Measurements from ENCODE around the gene TUBGCP3. TPM values are rescaled to one million over a fixed set of nuclear protein-coding genes. Genes with fewer than 3 reads are reported as not detected.

TUBGCP3 gene
- total RNA-seq, 1 donor, result 17.0 TPM

DNA sequence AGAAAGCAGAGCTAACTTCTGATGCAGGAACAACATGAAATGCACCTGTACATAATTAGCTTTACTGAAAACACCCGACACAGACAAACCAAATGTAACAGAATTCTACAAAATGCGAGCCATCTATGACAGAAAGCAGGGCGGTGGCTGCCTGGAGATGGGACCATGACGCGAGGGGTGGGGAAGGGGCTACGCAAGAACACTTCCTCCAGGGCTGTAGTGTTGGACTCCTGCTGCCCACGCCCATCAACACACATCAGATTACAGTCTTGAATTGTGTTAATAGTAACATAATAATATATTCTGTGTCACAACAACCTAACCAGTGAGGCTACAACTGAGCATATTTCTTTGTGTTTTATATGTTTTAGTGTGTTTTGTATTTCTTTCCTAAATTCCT lies 108.6 kb downstream of the TUBGCP3 start:
- Histone ChIP-seq H3K4me1 (ENCODE audit: insufficient read depth, low read length) (no peaks in the 10 kb centered on the region), H3K9me3 (ENCODE audit: low read depth, low read length) (no peaks in the 10 kb centered on the region), H3K79me2 (ENCODE audit: insufficient read depth, low read length) (no peaks in the 10 kb centered on the region), H3K4me3 (ENCODE audit: insufficient read depth, low read length) (no peak overlapping the region), H3K27ac (ENCODE audit: low read depth, low read length) (no peak overlapping the region), H3K4me2 (ENCODE audit: insufficient read depth, low read length) (no peak overlapping the region), H3K36me3 (ENCODE audit: insufficient read depth, low read length) (no peaks in the 10 kb centered on the region), H2AFZ (ENCODE audit: low read length) (no peak overlapping the region), H3K27me3 (ENCODE audit: insufficient read depth, low read length) (no peaks in the 10 kb centered on the region), H4K20me1 (ENCODE audit: insufficient read depth, low read length) (no peaks in the 10 kb centered on the region)
- TF ChIP-seq, protein P1, sequence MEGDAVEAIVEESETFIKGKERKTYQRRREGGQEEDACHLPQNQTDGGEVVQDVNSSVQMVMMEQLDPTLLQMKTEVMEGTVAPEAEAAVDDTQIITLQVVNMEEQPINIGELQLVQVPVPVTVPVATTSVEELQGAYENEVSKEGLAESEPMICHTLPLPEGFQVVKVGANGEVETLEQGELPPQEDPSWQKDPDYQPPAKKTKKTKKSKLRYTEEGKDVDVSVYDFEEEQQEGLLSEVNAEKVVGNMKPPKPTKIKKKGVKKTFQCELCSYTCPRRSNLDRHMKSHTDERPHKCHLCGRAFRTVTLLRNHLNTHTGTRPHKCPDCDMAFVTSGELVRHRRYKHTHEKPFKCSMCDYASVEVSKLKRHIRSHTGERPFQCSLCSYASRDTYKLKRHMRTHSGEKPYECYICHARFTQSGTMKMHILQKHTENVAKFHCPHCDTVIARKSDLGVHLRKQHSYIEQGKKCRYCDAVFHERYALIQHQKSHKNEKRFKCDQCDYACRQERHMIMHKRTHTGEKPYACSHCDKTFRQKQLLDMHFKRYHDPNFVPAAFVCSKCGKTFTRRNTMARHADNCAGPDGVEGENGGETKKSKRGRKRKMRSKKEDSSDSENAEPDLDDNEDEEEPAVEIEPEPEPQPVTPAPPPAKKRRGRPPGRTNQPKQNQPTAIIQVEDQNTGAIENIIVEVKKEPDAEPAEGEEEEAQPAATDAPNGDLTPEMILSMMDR (IDR thresholded peaks at IDR 0.05; ENCODE audit: extremely low read depth, low read depth, low read length), result no peak
- DNase-seq (ENCODE audit: insufficient read length, low spot score, missing footprints), result no peak

DNA sequence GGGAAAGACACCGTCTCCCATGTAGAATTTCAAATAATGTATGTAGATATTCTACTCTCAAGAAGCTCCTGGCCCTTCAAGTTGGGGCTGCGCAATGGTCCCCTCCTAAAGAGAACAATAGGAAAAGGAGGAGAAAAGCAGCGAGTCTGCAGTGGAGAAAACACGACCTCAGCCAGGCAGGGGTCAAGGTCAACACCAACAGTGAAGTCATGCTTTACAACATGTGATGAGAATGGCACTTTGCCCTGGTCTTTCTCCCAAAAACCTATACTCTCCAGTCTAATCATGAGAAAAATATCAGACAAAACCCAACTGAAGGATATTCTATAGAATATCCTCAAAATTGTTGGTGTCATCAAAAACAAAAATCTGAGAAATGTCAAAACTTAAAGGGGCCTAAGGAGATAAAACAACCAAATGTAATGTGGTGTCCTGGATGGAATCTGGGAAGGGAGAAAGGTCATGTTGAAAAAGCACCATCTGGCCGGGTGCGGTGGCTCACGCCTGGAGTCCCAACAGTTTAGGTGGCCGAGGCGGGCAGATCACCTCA lies 110.8 kb downstream of the TUBGCP3 start:
- no peak for DNase-seq (ENCODE audit: insufficient read length, low spot score, missing footprints)
- no peak overlapping the region for H2AFZ ChIP-seq (ENCODE audit: low read length)

GRCh38 chr13:112475889-112476288 lies 112.1 kb downstream of the TUBGCP3 start:
- DNase-seq (ENCODE audit: insufficient read length, low spot score, missing footprints), result no peak
- no peaks in the 10 kb centered on the region for H3K27me3 ChIP-seq (ENCODE audit: insufficient read depth, low read length)
- H4K20me1 ChIP-seq (ENCODE audit: insufficient read depth, low read length), result no peaks in the 10 kb centered on the region
- no peaks in the 10 kb centered on the region for H3K4me1 ChIP-seq (ENCODE audit: insufficient read depth, low read length)
- H3K36me3 ChIP-seq (ENCODE audit: insufficient read depth, low read length), result no peaks in the 10 kb centered on the region
- H3K4me2 ChIP-seq (ENCODE audit: insufficient read depth, low read length), result no peak overlapping the region
- no peak overlapping the region for H3K27ac ChIP-seq (ENCODE audit: low read depth, low read length)
- TF ChIP-seq, protein P1 (IDR thresholded peaks at IDR 0.05; ENCODE audit: extremely low read depth, low read depth, low read length), result no peak
- no peaks in the 10 kb centered on the region for H3K9me3 ChIP-seq (ENCODE audit: low read depth, low read length)
- H3K4me3 ChIP-seq (ENCODE audit: insufficient read depth, low read length), result no peak overlapping the region
- H2AFZ ChIP-seq (ENCODE audit: low read length), result no peak overlapping the region
- no peaks in the 10 kb centered on the region for H3K79me2 ChIP-seq (ENCODE audit: insufficient read depth, low read length)

More for the DNA sequence above, 110.8 kb downstream of the TUBGCP3 start:
- TF ChIP-seq, protein P1 (IDR thresholded peaks at IDR 0.05; ENCODE audit: extremely low read depth, low read depth, low read length), result no peak
- no peaks in the 10 kb centered on the region for H3K36me3 ChIP-seq (ENCODE audit: insufficient read depth, low read length)
- H3K79me2 ChIP-seq (ENCODE audit: insufficient read depth, low read length), result no peaks in the 10 kb centered on the region
- H3K9me3 ChIP-seq (ENCODE audit: low read depth, low read length), result no peaks in the 10 kb centered on the region
- H3K4me3 ChIP-seq (ENCODE audit: insufficient read depth, low read length), result no peak overlapping the region
- no peak overlapping the region for H3K27ac ChIP-seq (ENCODE audit: low read depth, low read length)
- no peaks in the 10 kb centered on the region for H3K27me3 ChIP-seq (ENCODE audit: insufficient read depth, low read length)
- no peak overlapping the region for H3K4me2 ChIP-seq (ENCODE audit: insufficient read depth, low read length)
- no peaks in the 10 kb centered on the region for H3K4me1 ChIP-seq (ENCODE audit: insufficient read depth, low read length)
- H4K20me1 ChIP-seq (ENCODE audit: insufficient read depth, low read length), result no peaks in the 10 kb centered on the region

- Histone ChIP-seq H3K4me3 (ENCODE audit: insufficient read depth, low read length) (no peak overlapping the region), H2AFZ (ENCODE audit: low read length) (no peak overlapping the region), H4K20me1 (ENCODE audit: insufficient read depth, low read length) (no peaks in the 10 kb centered on the region), H3K27ac (ENCODE audit: low read depth, low read length) (no peak overlapping the region), H3K79me2 (ENCODE audit: insufficient read depth, low read length) (no peaks in the 10 kb centered on the region), H3K4me1 (ENCODE audit: insufficient read depth, low read length) (no peaks in the 10 kb centered on the region), H3K36me3 (ENCODE audit: insufficient read depth, low read length) (no peaks in the 10 kb centered on the region), H3K9me3 (ENCODE audit: low read depth, low read length) (no peaks in the 10 kb centered on the region), H3K4me2 (ENCODE audit: insufficient read depth, low read length) (no peak overlapping the region), H3K27me3 (ENCODE audit: insufficient read depth, low read length) (no peaks in the 10 kb centered on the region)
- no peak for DNase-seq (ENCODE audit: insufficient read length, low spot score, missing footprints)
- TF ChIP-seq, protein P1 (IDR thresholded peaks at IDR 0.05; ENCODE audit: extremely low read depth, low read depth, low read length), result no peak
Measured at GRCh38 chr13:112474869-112475268, 113.1 kb downstream of the TUBGCP3 start.

All from osteoblast (primary cell).